HG03439 (cell line): ENCODE data around the gene GSTM2.

Experiments used
- ATAC-seq: cut with Tn5 transposase; IDR thresholded peaks from one replicate; pipeline ENCODE4 v1.9.1; 2021; ENCODE audit warnings: mild to moderate bottlenecking, moderate library complexity; ENCODE audit not compliant: unreplicated experiment

Gene GSTM2

GRCh38 chr1:109712321-109712864 is 44.5 kb downstream of the GSTM2 start:
- ATAC-seq, result no peak

GRCh38 chr1:109713636-109714035 is 45.8 kb downstream of the GSTM2 start:
- no peak for ATAC-seq

- ATAC-seq, result no peak
These were observed 47.0 kb downstream of the GSTM2 start for GRCh38 chr1:109714661-109715372.

DNA sequence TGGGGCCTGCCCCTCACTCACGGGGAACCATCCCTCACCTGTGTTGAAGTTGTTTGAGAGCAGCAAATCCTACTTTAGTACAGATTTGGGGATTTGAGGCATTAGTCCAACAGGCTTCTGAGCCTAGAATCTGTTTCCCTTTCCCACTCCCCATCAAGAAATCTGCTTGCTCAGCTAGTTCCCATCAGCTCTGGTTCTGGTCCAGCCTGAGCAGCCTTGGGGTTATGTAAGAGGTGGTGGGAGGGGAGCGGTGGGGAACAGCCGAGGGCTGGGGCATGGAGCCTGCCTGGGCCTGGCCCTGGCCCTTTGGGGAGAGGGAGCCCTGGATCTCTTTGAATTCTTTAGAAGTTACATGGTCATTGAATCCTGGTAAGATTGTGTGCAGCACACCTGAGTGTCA is 48.3 kb downstream of the GSTM2 start:
- no peak for ATAC-seq

GRCh38 chr1:109716570-109717090 is 48.8 kb downstream of the GSTM2 start:
- no peak for ATAC-seq

DNA sequence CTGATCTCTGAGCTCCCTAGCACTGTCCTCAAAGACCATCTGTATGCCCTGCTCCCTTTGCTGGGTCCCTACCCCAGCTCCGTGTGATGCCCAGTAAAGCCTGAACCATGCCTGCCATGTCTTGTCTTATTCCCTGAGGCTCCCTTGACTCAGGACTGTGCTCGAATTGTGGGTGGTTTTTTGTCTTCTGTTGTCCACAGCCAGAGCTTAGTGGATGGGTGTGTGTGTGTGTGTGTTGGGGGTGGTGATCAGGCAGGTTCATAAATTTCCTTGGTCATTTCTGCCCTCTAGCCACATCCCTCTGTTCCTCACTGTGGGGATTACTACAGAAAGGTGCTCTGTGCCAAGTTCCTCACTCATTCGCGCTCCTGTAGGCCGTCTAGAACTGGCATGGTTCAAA is 49.9 kb downstream of the GSTM2 start:
- ATAC-seq, result no peak

DNA sequence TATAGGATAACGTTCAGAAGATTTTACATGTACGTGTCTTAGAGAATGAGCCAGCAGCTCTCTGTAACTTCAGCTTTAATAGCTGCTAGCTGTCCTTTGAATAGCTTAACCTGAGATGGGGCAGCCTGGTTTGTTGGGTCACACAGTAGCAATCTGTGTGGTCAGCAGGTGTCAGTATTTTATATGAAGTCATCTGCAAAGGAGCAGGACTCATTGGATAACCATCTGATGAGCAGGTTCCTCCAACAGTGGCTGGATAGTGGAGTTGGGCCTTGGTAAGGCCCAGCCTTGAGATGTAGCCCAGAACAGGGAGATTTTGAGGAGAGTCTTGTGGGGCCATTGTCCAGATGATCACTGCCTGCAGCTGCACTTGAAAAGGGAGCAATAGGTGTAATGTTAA is 50.6 kb downstream of the GSTM2 start:
- no peak for ATAC-seq

DNA sequence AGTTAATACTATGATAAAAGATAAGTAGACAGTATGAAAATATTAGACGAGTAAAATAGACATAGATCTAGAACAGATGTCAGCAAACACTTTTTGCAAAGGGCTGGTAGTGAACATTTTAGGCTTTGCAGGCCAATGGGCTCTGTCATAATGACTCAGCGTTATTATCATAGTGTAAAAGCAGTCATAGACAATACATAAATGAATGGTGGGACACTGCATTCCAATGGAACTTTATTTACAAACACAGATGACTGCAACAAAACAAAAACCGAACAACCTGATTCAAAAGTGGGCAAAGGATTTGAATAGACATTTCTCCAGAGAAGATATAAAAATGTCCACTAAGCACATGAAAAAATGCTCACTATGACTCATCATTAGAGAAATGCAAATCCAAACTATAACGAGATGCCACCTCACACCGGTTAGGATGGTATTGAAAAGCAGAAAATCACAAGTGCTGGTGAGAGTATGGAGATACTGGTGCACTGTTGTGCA is 51.5 kb downstream of the GSTM2 start:
- no peak for ATAC-seq

DNA sequence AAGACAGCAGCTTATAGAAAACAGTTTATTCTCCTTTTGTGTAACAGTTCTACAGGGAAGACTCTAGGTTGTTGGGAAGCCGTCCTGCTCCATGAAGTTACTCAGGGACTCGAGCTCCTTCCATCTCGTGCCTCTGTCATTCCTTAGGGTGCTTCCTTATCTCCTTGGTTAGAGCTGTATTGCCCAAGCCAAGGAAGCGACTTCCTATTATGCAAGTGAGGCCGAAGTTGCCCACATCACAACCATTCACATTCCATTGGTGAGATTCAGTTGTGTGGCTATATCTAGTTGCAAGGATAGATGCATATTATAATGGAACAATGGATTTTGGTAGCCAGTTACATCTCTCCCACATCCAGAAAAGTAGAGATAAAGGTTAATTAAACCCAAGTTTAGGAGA is 53.2 kb downstream of the GSTM2 start:
- ATAC-seq, result no peak

GRCh38 chr1:109721971-109722370 is 54.1 kb downstream of the GSTM2 start:
- no peak for ATAC-seq

DNA sequence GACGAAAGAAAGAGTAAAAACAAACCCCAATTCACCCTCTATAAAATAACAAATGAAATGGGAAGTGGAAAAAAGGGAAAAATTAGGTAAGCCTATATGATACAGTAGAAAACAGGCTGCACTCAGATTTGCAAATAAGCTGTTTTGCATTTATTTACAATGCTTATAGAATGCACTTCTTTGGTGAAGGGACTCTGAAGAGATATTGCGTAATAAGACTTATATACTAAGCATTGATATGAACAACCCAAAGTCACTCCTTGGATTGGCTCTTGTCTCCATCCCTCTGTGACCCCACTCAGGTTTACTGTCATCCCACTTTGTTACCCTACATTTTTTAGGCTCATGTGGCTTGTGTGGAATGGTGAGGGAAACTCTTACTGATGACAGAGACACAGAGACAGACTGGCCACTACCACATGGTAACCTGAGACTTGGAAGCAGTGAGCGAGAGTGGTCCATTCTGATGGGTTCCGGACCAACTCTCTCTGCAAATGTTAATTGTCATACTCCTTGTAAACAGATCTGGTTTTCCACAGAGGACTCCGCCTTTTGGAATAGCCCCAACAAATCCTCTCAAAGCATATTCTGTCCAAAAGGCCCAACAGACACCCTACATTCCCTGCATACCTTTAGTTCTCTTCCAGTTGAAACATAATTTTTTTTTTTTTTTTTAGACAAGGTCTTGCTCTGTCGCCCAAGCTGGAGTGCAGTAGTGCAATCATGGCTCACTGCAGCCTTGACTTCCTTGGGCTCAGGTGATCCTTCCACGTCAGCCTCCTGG is 55.2 kb downstream of the GSTM2 start:
- ATAC-seq, result no peak
